Activated gamma-delta T cell (primary cell): ENCODE results near the gene ZNF418.
A peak's percentile ranks its signal among the peaks of the same experiment; 100 is the strongest.
"Not testable (repeated sequence)": the region's sequence is repeated elsewhere in the genome, so short reads cannot be mapped to it uniquely, and the experiment has no call there.

Experiments
- DNase-seq: peaks from one replicate; lab custom pipeline; 2025; lab: John Stamatoyannopoulos, UW
- total RNA-seq, 2 donors: gene quantifications; one replicate each; lab custom pipeline; 2026; lab: John Stamatoyannopoulos, UW

ZNF418 gene
- total RNA-seq: 8.5 to 13.0 reads per million in 2 donors

DNA sequence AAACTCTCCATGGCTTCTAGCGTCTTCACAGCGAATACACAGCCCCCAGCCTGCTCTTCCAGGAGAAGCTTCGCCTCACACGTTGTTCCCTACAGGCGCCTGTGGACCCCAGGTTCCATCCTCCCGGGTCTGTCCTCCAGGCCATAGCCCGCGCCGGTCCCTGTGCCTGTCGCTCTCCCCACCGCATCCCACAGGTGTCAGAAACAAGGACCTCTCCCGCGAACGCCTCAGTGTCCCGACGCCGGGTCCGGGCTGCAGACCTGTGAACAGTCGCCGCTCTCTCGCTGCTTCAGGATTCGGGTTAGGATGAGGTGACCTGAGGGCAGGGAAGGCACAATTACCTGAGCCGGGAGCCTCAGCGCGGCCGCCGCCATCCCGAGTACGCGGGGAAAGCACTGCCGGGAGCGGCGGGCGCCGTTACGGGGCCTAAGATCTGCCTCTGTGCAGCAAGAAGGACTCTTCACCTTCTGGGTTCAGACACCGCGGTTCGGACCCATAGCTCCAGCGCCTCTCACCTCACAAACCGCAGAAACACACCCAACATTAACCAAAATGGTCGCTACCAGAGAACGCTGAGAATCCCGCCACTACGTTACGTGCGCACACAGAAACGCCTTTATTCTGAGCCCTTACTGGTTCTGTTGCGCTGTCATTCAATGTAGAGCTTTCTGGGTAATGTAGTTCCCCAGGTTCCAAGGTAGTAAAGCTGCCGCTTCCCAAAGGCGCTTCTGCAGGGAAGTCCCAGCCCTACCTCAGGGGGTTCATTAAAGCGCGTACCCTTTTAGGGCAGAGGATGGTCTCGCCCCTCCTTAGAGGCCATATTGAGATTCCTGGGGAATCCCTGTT lies at the start of gene ZNF418:
TSS of gene ZNF418 (minus strand) at position 583 of the 846 bp plus-strand sequence. CDS start 1,580 bp downstream, outside the sequence.
- no peak for DNase-seq

DNA sequence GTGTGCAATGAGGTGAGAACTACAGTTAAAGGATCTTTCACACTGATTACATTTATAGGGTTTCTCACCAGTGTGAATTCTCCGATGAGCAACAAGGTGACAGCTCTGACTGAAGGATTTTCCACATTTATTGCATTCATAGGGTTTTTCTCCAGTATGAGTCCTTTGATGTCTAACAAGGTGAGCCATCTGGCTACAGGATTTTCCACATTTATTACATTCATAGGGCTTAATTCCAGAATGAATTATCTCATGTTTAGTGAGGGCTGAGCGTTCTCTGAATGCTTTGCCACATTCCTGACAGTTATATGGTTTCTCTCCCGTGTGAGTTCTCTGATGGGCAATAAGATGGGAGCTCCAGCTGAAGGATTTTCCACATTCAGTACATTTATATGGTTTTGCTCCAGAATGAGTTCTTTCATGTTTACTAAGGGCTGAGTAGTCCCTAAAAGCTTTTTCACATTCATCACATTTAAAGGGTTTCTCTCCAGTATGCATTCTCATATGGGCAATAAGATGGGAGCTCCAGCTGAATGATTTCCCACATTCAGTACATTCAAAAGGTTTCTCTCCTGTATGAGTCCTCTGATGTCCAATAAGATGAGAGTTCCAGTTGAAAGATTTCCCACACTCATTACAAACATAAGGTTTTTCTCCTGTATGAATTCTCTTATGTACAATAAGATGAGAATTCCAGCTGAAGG lies 43.5 kb upstream of the ZNF418 start:
- DNase-seq: no peak

DNA sequence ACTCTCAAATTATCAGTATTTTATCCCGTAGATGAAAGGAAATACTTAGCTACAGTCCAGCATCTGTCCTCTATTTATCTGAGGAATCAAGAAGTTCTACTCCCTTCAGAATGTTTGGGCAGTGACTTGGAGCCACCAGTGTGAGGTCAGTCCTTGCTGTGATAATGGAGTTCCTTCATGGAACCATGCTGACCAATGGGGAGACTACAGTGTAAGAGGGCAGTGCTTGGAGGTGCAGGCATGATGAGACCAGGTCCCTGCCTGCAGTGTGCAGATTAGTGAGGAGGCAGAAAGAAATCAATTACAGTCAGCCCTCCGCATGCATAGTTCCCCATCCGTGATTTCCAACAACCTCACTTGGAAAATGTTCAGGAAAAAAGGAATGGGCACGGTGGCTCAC lies 39.2 kb upstream of the ZNF418 start, which contains the start of gene C19orf18:
TSS of gene C19orf18 (minus strand) at position 101 of the 400 bp plus-strand sequence. CDS start 102 bp downstream, outside the sequence.
- DNase-seq: no peak

DNA sequence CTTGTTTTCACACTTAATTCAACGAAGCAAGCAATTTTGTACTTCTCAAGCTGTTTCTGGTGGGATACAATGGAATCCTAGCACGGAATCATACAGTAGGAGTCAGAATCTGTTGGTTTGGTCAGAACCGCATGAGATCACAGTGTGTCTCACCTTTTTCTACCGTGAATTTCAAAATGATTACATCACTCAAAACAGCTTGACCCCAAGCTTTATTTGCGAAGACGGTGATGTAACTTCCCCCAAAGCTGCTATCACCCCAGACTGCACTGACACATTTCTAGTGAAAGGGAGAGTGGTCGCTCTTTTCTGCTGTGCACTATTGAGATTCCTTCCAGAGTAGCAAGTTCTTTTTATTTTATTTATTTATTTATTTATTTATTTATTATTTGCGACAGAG lies 29.6 kb upstream of the ZNF418 start:
- no peak for DNase-seq

- no peak for DNase-seq
These were observed 26.6 kb upstream of the ZNF418 start for GRCh38 chr19:57961785-57962184.

DNA sequence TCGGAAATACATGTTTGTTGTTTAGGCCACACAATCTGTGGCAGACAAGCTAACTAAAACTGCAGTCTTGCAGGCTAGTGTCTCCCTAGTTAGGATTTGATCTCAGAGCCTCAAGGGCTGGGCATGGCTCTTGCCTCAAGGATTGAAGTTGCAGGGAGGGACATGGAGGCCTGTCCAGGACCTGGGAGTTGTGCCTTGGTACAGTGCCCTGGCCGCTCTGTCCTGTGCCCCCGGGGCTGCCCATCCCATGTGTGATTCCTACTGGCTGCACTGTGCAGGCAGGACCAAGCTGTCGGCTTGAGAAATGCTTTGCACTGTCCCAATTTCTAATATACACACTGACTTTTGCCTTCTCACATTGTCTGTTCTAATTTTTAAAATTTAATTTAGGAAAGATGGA lies 19.8 kb upstream of the ZNF418 start:
- no peak for DNase-seq

- DNase-seq: no peak
These were observed 14.5 kb upstream of the ZNF418 start for GRCh38 chr19:57949702-57950101.

GRCh38 chr19:57949296-57949695 lies 14.1 kb upstream of the ZNF418 start:
- DNase-seq: no peak

- DNase-seq: peak; percentile 60
These were observed 12.4 kb upstream of the ZNF418 start, which contains the start of gene ZNF256 for GRCh38 chr19:57947419-57948134. TSS of gene ZNF256 (minus strand) at chr19:57947706. CDS start at chr19:57947474, 232 bp downstream.

GRCh38 chr19:57947088-57947418 lies 11.9 kb upstream of the ZNF418 start:
- DNase-seq: no peak

- DNase-seq: no peak
These were observed 11.1 kb upstream of the ZNF418 start for GRCh38 chr19:57946316-57946715.

DNA sequence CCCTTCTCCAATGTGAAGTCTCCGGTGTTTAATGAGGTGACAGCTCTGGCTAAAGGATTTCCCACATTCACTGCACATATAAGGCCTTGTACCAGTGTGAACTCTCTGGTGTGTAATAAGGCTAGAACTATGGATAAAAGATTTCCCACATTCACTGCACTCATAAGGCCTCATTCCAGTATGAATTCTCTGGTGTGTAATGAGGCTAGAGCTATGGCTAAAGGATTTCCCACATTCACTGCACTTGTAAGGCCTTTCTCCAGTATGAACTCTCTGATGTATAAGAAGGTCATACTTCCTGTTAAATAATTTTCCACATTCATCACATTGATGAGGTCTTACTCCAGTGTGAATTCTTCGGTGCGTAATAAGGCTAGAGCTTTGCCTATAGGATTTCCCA lies 6.4 kb upstream of the ZNF418 start:
- DNase-seq: no peak

GRCh38 chr19:57935731-57936130 lies 529 bp upstream of the ZNF418 start:
- no peak for DNase-seq

GRCh38 chr19:57927587-57927986 lies 7.6 kb downstream of the ZNF418 start:
- no peak for DNase-seq

DNA sequence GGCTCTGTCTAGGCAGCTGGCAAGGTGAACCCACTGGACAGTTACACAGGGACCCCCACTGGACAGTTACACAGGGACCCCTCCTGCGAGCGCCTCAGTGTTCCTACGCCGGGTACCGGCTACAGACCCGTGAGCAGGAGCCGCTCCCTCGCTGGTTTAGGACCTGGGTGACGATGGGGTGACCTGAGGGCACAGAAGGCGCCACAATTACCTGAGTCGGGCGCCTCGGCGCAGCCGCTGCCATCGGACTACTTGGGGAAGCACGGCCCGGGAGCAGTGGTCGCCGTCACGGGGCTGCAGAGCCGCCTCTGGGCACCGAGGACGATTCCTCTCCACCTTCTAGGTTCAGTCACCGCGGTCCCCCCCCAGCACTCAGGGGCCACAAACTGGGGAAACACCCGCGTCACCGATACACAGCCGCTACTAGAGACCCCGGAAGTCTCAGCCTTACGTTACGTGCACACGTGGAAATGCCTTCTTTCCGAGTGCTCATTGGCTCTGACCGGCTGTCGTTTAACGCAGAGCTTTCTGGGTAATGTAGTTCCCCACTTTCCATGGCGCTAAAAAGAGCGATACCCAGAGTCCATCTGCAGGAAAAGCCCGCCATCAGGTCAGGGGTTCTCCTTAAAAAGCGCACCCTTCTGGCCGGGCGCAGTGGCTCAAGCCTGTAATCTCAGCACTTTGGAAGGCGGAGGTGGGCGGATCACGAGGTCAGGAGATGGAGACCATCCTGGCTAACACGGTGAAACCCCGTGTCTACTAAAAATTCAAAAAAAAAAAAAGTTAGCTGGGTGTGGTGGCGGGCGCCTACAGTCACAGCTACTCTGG lies 18.8 kb downstream of the ZNF418 start, which contains the start of gene ZNF417:
TSS of gene ZNF417 (minus strand) at position 425 of the 828 bp plus-strand sequence. CDS start at position 244, 181 bp downstream.
- DNase-seq: peak; percentile 50

DNA sequence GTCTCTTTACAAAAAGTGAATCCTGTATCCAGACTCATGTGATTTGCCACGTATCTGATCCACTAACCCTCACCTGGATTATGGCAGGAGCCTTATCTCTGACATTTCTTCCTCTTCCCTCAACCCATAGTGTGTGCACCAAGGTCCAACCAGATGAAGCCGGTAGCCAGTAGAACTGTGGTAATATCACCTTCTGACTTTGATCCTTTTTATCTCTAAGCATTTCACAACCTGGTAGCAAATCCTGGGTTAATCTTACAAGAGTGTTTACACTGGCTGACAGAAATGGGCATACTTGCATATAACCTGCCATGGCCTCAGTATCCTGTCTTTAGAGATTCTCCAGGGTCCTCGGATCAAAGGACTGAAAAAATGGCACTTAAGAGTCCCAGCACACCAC lies 20.7 kb downstream of the ZNF418 start:
- no peak for DNase-seq

GRCh38 chr19:57907394-57907793 lies 27.8 kb downstream of the ZNF418 start:
- DNase-seq: no peak

GRCh38 chr19:57905258-57905657 lies 29.9 kb downstream of the ZNF418 start:
- DNase-seq: no peak

DNA sequence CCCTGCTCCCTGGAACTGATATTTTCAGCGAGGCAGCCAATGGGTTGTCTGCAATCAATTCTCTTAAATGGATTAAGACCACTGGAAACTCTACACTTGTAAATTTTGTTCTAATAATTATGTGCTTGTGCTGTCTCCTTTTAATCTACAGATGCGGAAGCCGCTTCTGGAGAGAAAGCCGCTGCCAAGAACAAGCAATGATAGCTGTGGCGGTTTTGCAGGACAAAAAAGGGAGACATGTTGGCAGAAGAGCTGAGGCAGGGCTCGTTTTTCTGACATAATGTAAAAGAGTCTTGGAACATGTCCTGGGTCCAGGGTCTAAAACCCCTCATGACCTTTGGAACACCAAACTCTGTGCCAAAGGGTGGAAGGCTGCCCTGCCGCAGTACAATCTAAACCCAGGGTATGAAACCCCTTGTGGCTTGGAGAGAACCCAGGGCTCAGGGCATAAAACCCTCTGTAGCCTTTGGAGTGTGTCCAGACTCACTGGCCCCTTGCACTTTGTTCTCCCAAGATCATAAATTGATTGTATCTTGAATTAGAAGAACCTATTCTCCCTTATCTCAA lies 31.5 kb downstream of the ZNF418 start:
- DNase-seq: no peak

- no peak for DNase-seq
These were observed 34.9 kb downstream of the ZNF418 start for GRCh38 chr19:57900311-57900710.

DNA sequence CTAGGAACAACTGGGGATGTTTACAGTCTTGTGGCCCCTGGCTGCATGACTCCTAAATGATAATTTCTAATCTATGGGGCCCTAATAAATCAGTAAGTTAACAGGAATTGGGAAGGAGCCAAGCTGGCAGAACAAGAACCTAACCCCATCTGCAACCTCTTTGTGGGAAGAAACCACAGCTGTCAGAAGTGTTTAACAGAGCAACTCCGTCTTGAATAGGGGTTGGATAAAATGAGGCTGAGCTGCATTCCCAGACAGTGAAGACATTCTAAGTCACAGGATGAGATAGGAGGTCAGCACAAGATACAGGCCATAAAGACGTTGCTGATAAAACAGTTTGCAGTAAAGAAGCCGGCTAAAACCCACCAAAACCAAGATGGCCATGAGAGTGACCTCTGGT lies 44.5 kb downstream of the ZNF418 start:
- not testable (repeated sequence) for DNase-seq
